H9 (cell line): ENCODE measurements around the gene TMIGD3. TPM values are rescaled to one million over a fixed set of nuclear protein-coding genes. Genes with fewer than 3 reads are reported as not detected.

Source experiments
- DNase-seq: peaks from one replicate; pipeline ENCODE4 v3.0.0-alpha.2; 2017
- H2AFZ ChIP-seq: one replicate; pipeline ENCODE4 v1.6.1; 2013; ENCODE audit warnings: mild to moderate bottlenecking, low read length, control low read depth, moderate library complexity
- H2AK5ac ChIP-seq: 2 replicates; pipeline ENCODE4 v1.6.1; 2013; ENCODE audit warnings: low read length, control low read depth, mixed read lengths; ENCODE audit not compliant: insufficient read length
- H2BK120ac ChIP-seq: one replicate; pipeline ENCODE4 v1.6.1; 2013; ENCODE audit warnings: low read depth, mild to moderate bottlenecking, low read length, control low read depth, inconsistent platforms; ENCODE audit not compliant: poor library complexity, severe bottlenecking
- H2BK12ac ChIP-seq: 2 replicates; pipeline ENCODE4 v1.6.1; 2013; ENCODE audit warnings: low read length, control low read depth, mixed read lengths, low read depth; ENCODE audit not compliant: insufficient read length
- H2BK15ac ChIP-seq: 2 replicates; pipeline ENCODE4 v1.6.1; 2013; ENCODE audit warnings: low read depth, low read length, control low read depth
- H2BK20ac ChIP-seq: one replicate; pipeline ENCODE4 v1.6.1; 2013; ENCODE audit warnings: low read depth, mild to moderate bottlenecking, low read length, control low read depth, inconsistent platforms; ENCODE audit not compliant: poor library complexity, severe bottlenecking
- H2BK5ac ChIP-seq: 2 replicates; pipeline ENCODE4 v1.6.1; 2013; ENCODE audit warnings: low read length, control low read depth, mixed read lengths; ENCODE audit not compliant: insufficient read length
- H3K14ac ChIP-seq: 2 replicates; pipeline ENCODE4 v1.6.1; 2013; ENCODE audit warnings: low read length, control low read depth; ENCODE audit not compliant: insufficient read depth
- H3K18ac ChIP-seq: 2 replicates; pipeline ENCODE4 v1.6.1; 2013; ENCODE audit warnings: low read depth, mild to moderate bottlenecking, mixed read lengths, low read length, control low read depth; ENCODE audit not compliant: insufficient read length
- H3K23ac ChIP-seq: 2 replicates; pipeline ENCODE4 v1.6.1; 2013; ENCODE audit warnings: low read length, control low read depth, mixed read lengths, low read depth; ENCODE audit not compliant: insufficient read length
- H3K23me2 ChIP-seq: 2 replicates; pipeline ENCODE4 v1.6.1; 2013; ENCODE audit warnings: low read depth, mild to moderate bottlenecking, mixed read lengths, low read length, control low read depth; ENCODE audit not compliant: insufficient read length, poor library complexity, severe bottlenecking
- H3K27ac ChIP-seq: 2 replicates; pipeline ENCODE4 v1.5.1; 2013; ENCODE audit warnings: low read length, control low read depth, mixed read lengths, low read depth; ENCODE audit not compliant: insufficient read length
- H3K27me3 ChIP-seq: 2 replicates; pipeline ENCODE4 v1.6.1; 2013; ENCODE audit warnings: low read length, control low read depth, inconsistent platforms; ENCODE audit not compliant: insufficient read depth
- H3K4ac ChIP-seq: 2 replicates; pipeline ENCODE4 v1.6.1; 2013; ENCODE audit warnings: low read depth, mild to moderate bottlenecking, control low read depth, inconsistent platforms, low read length, moderate library complexity
- H3K4me1 ChIP-seq: 2 replicates; pipeline ENCODE4 v1.6.1; 2013; ENCODE audit warnings: low read length, control low read depth, inconsistent platforms; ENCODE audit not compliant: insufficient read depth
- H3K4me2 ChIP-seq: 2 replicates; pipeline ENCODE4 v1.6.1; 2013; ENCODE audit warnings: low read length, control low read depth, mixed read lengths; ENCODE audit not compliant: insufficient read length, insufficient read depth
- H3K56ac ChIP-seq: 2 replicates; pipeline ENCODE4 v1.6.1; 2013; ENCODE audit warnings: low read depth, mild to moderate bottlenecking, mixed read lengths, low read length, control low read depth; ENCODE audit not compliant: insufficient read length
- H3K79me1 ChIP-seq: 2 replicates; pipeline ENCODE4 v1.6.1; 2013; ENCODE audit warnings: low read depth, mild to moderate bottlenecking, moderate library complexity, low read length, control low read depth, inconsistent platforms; ENCODE audit not compliant: insufficient read depth, poor library complexity, severe bottlenecking
- H3K79me2 ChIP-seq: 2 replicates; pipeline ENCODE4 v1.6.1; 2013; ENCODE audit warnings: low read length, control low read depth, inconsistent platforms; ENCODE audit not compliant: insufficient read depth
- H3K9ac ChIP-seq: 2 replicates; pipeline ENCODE4 v1.6.1; 2013; ENCODE audit warnings: low read length, control low read depth, mixed read lengths; ENCODE audit not compliant: insufficient read length; ENCODE audit errors: extremely low read depth
- H3K9me3 ChIP-seq: one replicate; pipeline ENCODE4 v1.6.1; 2013; ENCODE audit warnings: low read depth, low read length, inconsistent platforms; ENCODE audit not compliant: control insufficient read depth
- H3T11ph ChIP-seq: one replicate; pipeline ENCODE4 v1.6.1; 2013; ENCODE audit warnings: mild to moderate bottlenecking, low read length, control low read depth, inconsistent platforms
- H4K20me1 ChIP-seq: one replicate; pipeline ENCODE4 v1.6.1; 2013; ENCODE audit not compliant: control insufficient read depth, insufficient read length, insufficient read depth
- H4K5ac ChIP-seq: 2 replicates; pipeline ENCODE4 v1.6.1; 2013; ENCODE audit warnings: low read depth, mild to moderate bottlenecking, mixed read lengths, low read length, control low read depth; ENCODE audit not compliant: insufficient read length
- H4K8ac ChIP-seq: replicated peaks from 2 replicates; pipeline ENCODE4 v1.6.1; 2013; ENCODE audit warnings: low read length, control low read depth, mixed read lengths, low read depth; ENCODE audit not compliant: insufficient read length
- H4K91ac ChIP-seq: 2 replicates; pipeline ENCODE4 v1.6.1; 2013; ENCODE audit warnings: low read depth, mild to moderate bottlenecking, moderate library complexity, mixed read lengths, low read length, control low read depth; ENCODE audit not compliant: insufficient read length
- H3K27ac Mint-ChIP-seq, 3 experiments: 2 replicates in 2 of 3; 3 replicates in 1 of 3; pipeline ENCODE4 v1.8.0; 2020 to 2021; ENCODE audit warnings: mixed read lengths in 3 of 3, mild to moderate bottlenecking in 1 of 3, moderate library complexity in 1 of 3
- H3K27me3 Mint-ChIP-seq: 2 replicates; pipeline ENCODE4 v1.8.0; 2021; ENCODE audit warnings: low read depth, mild to moderate bottlenecking, moderate library complexity, mixed read lengths
- H3K36me3 Mint-ChIP-seq, 3 experiments: 2 replicates in 2 of 3; 3 replicates in 1 of 3; pipeline ENCODE4 v1.8.0; 2020 to 2021; ENCODE audit warnings: low read depth in 3 of 3, mixed read lengths in 3 of 3; ENCODE audit not compliant: insufficient read depth in 1 of 3
- H3K4me1 Mint-ChIP-seq, 2 experiments: 2 replicates each; pipeline ENCODE4 v1.8.0; 2020; ENCODE audit warnings: mixed read lengths in 2 of 2
- H3K4me3 Mint-ChIP-seq, 2 experiments: 2 replicates in 1 of 2; 3 replicates in 1 of 2; pipeline ENCODE4 v1.8.0; 2020 to 2021; ENCODE audit warnings: mild to moderate bottlenecking in 2 of 2, mixed read lengths in 2 of 2, moderate library complexity in 1 of 2
- H3K9me3 Mint-ChIP-seq, 2 experiments: 2 replicates in 1 of 2; 3 replicates in 1 of 2; pipeline ENCODE4 v1.8.0; 2020; ENCODE audit warnings: mild to moderate bottlenecking in 2 of 2, mixed read lengths in 2 of 2, moderate library complexity in 1 of 2
- CTCF ChIP-seq: fragments of 200-600 bp; sonication (generic); conservative IDR thresholded peaks from 3 replicates; pipeline ENCODE4 v1.8.0; 2021; ENCODE audit warnings: antibody characterized with exemption, mild to moderate bottlenecking
- WGBS: extraction: QIAGEN DNeasy Blood & Tissue Kit; methylation state at CpG from one replicate; pipeline ENCODE4 v1.1.7; 2013; ENCODE audit warnings: missing lambda C conversion rate, low lambda C conversion rate, mixed read lengths; ENCODE audit not compliant: insufficient read length; ENCODE audit errors: extremely low coverage; 5-methylcytosine and 5-hydroxymethylcytosine counted together
- total RNA-seq: library from RNA; stranded (reverse); gene quantifications from 2 replicates; pipeline ENCODE4 v1.2.1, GENCODE V29; 2021

TMIGD3 gene
- total RNA-seq, 1 experiment from 2014 or later = not detected

- Histone ChIP-seq H4K8ac (no peak overlapping the region), H3K79me2 (no peaks in the 10 kb centered on the region), H3K4me1 (peaks cover 6% of the 10 kb centered on the region), H3K23me2 (no peaks in the 10 kb centered on the region), H3K56ac (no peak overlapping the region), H2AFZ (no peak overlapping the region), H3K9ac (no peak overlapping the region), H2AK5ac (no peak overlapping the region), H3K27me3 (no peaks in the 10 kb centered on the region), H4K20me1 (no peaks in the 10 kb centered on the region), H3K23ac (no peak overlapping the region), H2BK15ac (no peak overlapping the region), H2BK120ac (no peak overlapping the region), H3K14ac (no peak overlapping the region), H3K79me1 (no peaks in the 10 kb centered on the region), H2BK20ac (no peak overlapping the region), H3K4me2 (no peak overlapping the region), H3K27ac (no peak overlapping the region), H3K9me3 (no peaks in the 10 kb centered on the region), H3K18ac (no peak overlapping the region), H3K4ac (no peak overlapping the region), H2BK5ac (no peak overlapping the region), H4K91ac (no peak overlapping the region), H3T11ph (no peak overlapping the region), H4K5ac (no peak overlapping the region), H2BK12ac (no peak overlapping the region)
- no peak overlapping the region for H3K4me3 Mint-ChIP-seq
- peaks cover 10% of the 10 kb centered on the region for H3K27me3 Mint-ChIP-seq
- DNase-seq = no peak
- WGBS = no CpG with 5 or more reads among the region's 3 CpGs
- H3K27ac Mint-ChIP-seq = no peak overlapping the region
- H3K4me1 Mint-ChIP-seq = peaks cover 24 to 31% of the 10 kb centered on the region in 2 experiments
- H3K36me3 Mint-ChIP-seq = peaks cover 0 to 1% (median 0%) of the 10 kb centered on the region in 3 experiments; a peak in 2 of 7 replicates
- no peak for TF ChIP-seq CTCF
- H3K9me3 Mint-ChIP-seq = peaks cover 0 to 1% of the 10 kb centered on the region in 2 experiments; a peak in 2 of 5 replicates
Measured at GRCh38 chr1:111540928-111541327, 37.5 kb upstream of the TMIGD3 start.
